K562 (cell line): ENCODE results near the gene ZFPM1. TPM values are rescaled to one million over a fixed set of nuclear protein-coding genes. Genes with fewer than 3 reads are reported as not detected.

ENCODE experiments used
- ATF6 ChIP-seq: sonication (generic); formaldehyde crosslinking; IDR thresholded peaks from 2 replicates; pipeline ENCODE4 v1.4.0; 2020; ENCODE audit warnings: mild to moderate bottlenecking, missing genetic modification reagents
- BCOR ChIP-seq: fragments of 450-650 bp; IDR thresholded peaks from 2 replicates; pipeline ENCODE4 v1.6.1; 2016
- BHLHE40 ChIP-seq: IDR thresholded peaks from 2 replicates; pipeline ENCODE4 v1.6.1; 2011; ENCODE audit warnings: low read length, improper control_type of control experiment
- CBX2 ChIP-seq: fragments of 200-600 bp; sonication (generic); IDR thresholded peaks from one replicate; pipeline ENCODE4 v1.6.1; 2012; ENCODE audit warnings: mild to moderate bottlenecking, low read length, inconsistent platforms; ENCODE audit not compliant: insufficient read depth, poor library complexity, severe bottlenecking
- ETV1 ChIP-seq: fragments of 450-650 bp; conservative IDR thresholded peaks from 2 replicates; pipeline ENCODE4 v1.6.1; 2016; ENCODE audit warnings: missing genetic modification characterization, control low read depth, low read depth, missing compliant biosample characterization
- FOXM1 ChIP-seq, 2 experiments: fragments of 450-650 bp in 1 of 2; sonication (generic) in 1 of 2; formaldehyde crosslinking in 1 of 2; IDR thresholded peaks; 2 replicates each; pipeline versions ENCODE4 v1.6.1 to v1.9.0; 2017 to 2022; ENCODE audit warnings: low read depth in 2 of 2, mild to moderate bottlenecking in 2 of 2, missing genetic modification reagents in 1 of 2, moderate library complexity in 1 of 2
- HES1 ChIP-seq: fragments of 450-650 bp; IDR thresholded peaks from 2 replicates; pipeline ENCODE4 v1.6.1; 2016; ENCODE audit warnings: low read depth, mild to moderate bottlenecking, moderate library complexity
- HOXB6 ChIP-seq: fragments of 250-450 bp; sonication (Bioruptor Pico); IDR thresholded peaks from 2 replicates; pipeline ENCODE4 v1.5.1; 2022; ENCODE audit warnings: mild to moderate bottlenecking, borderline replicate concordance
- MAFK ChIP-seq: IDR thresholded peaks from 2 replicates; pipeline ENCODE4 v1.6.1; 2011; ENCODE audit warnings: low read length, improper control_type of control experiment
- NR3C1 ChIP-seq: sonication (generic); formaldehyde crosslinking; IDR thresholded peaks from 2 replicates; pipeline ENCODE4 v1.8.1; 2022; ENCODE audit warnings: missing genetic modification reagents
- PHB2 ChIP-seq: fragments of 450-650 bp; IDR thresholded peaks from 2 replicates; pipeline ENCODE4 v1.6.1; 2017; ENCODE audit warnings: low read depth
- POLR2A ChIP-seq: fragments of 450-650 bp; conservative IDR thresholded peaks from 2 replicates; pipeline ENCODE4 v1.6.1; 2016
- POLR3G ChIP-seq: IDR thresholded peaks from 2 replicates; pipeline ENCODE4 v1.6.1; 2011; ENCODE audit not compliant: insufficient read length, insufficient replicate concordance; ENCODE audit errors: extremely low read depth
- SIX5 ChIP-seq, 2 experiments: IDR thresholded peaks; 2 replicates each; pipeline ENCODE4 v1.6.1; 2011; ENCODE audit warnings: low read length in 2 of 2, borderline replicate concordance in 1 of 2, low read depth in 1 of 2, mild to moderate bottlenecking in 1 of 2, moderate library complexity in 1 of 2; ENCODE audit not compliant: insufficient read depth in 1 of 2
- TFAP4 ChIP-seq: sonication (generic); formaldehyde crosslinking; IDR thresholded peaks from 2 replicates; pipeline ENCODE4 v1.8.0; 2022; ENCODE audit warnings: missing genetic modification reagents, mild to moderate bottlenecking, moderate library complexity, borderline replicate concordance
- VEZF1 ChIP-seq: fragments of 200-800 bp; sonication (Bioruptor generic); IDR thresholded peaks from 2 replicates; pipeline ENCODE4 v1.6.1; 2017; ENCODE audit warnings: missing genetic modification characterization, missing compliant biosample characterization
- polyA plus RNA-seq, 8 experiments: library from polyadenylated mRNA; depleted of rRNA in 4 of 8; stranded (reverse) in 5 of 8; unstranded in 3 of 8; fragments of >200 nt; fragmentation: Nextera tagmentation in 2 of 8; fragmentation: Illumina TruSeq in 1 of 8; extraction: Ambion mirVana in 2 of 8; extraction: Trizol in 1 of 8; gene quantifications; 2 replicates each; pipeline versions ENCODE4 v1.2.1 to v1.2.3, GENCODE V29; 2011 to 2014; ENCODE audit warnings: inconsistent platforms in 1 of 8, missing spikeins in 1 of 8
- total RNA-seq, 7 experiments: library from RNA; depleted of rRNA in 6 of 7; stranded (reverse); fragments of >200 nt in 6 of 7; fragmentation: Illumina TruSeq in 2 of 7; extraction: Trizol in 2 of 7; gene quantifications; 2 replicates each; pipeline versions ENCODE4 v1.2.1 to v1.2.3, GENCODE V29; 2011 to 2021; ENCODE audit warnings: low replicate concordance in 1 of 7

ZFPM1 gene
- total and polyA plus RNA-seq, 9 of the 15 experiments (the other 6 are each of a cell fraction or from before 2014, with no cell fraction given) = 0.03 to 35.9 (median 1.4) TPM

- peak; percentile 24; the same call in 1 of the 2 replicates for TF ChIP-seq ETV1 (tag)
- peak; percentile 68 for TF ChIP-seq NR3C1
- no peak for TF ChIP-seq SIX5 (IDR thresholded peaks at IDR 0.05; ENCODE audit: borderline replicate concordance in 1 of 2, insufficient read depth in 1 of 2, low read depth in 1 of 2, low read length in 2 of 2)
- no peak for TF ChIP-seq PHB2
- no peak for TF ChIP-seq BCOR
- TF ChIP-seq TFAP4 (CRISPR knock-in tag) = peak; percentile 70
- no peak for TF ChIP-seq MAFK
- peak; percentile 88 for TF ChIP-seq HES1
- no peak for TF ChIP-seq HOXB6
- no peak for TF ChIP-seq CBX2
- TF ChIP-seq POLR3G = no peak
- no peak for TF ChIP-seq FOXM1 (IDR thresholded peaks at IDR 0.05; ENCODE audit: low read depth)
- 0 out of 2 replicates have a peak, but pooled peaks have one; percentile 30 for TF ChIP-seq FOXM1 (CRISPR knock-in tag; IDR thresholded peaks at IDR 0.05; ENCODE audit: low read depth)
- TF ChIP-seq VEZF1 (CRISPR knock-in tag) = peak; percentile 58
- TF ChIP-seq BHLHE40 = peak; percentile 75
- peak; percentile 66; the same call in 1 of the 2 replicates for TF ChIP-seq POLR2A
- TF ChIP-seq ATF6 = peak; percentile 37; the same call in 1 of the 2 replicates
Observed at GRCh38 chr16:88494335-88495154, 41.5 kb downstream of the ZFPM1 start (continued).
